ENCODE data around the gene B3GALNT1. TPM values are rescaled to one million over a fixed set of nuclear protein-coding genes. Genes with fewer than 3 reads are reported as not detected.
A peak's percentile ranks its signal among the peaks of the same experiment; 100 is the strongest.

B3GALNT1 gene
- total RNA-seq: 10 to 100 TPM; 13.2 to 14.0 TPM

- H3K27me3 ChIP-seq (replicated peaks; ENCODE audit: insufficient read depth): no peaks in the 10 kb centered on the region
- peak within 1 kb of the TSS; percentile 44 to 52 for H3K4me3 ChIP-seq
- H3K9me3 ChIP-seq: no peaks in the 10 kb centered on the region
- under 1% methylated on average over 87 of the region's 97 CpGs for WGBS
- peak within 1 kb of the TSS; percentile 73 to 74 for H3K27ac ChIP-seq
- intact Hi-C loops (cut with DNase I): no loop called here
- peak; percentile 14 for DNase-seq (ENCODE audit: low spot score)
- H3K4me1 ChIP-seq (replicated peaks): no peaks in the 10 kb centered on the region
- no peaks in the 10 kb centered on the region for H3K36me3 ChIP-seq
- no peak for TF ChIP-seq POLR2A (IDR thresholded peaks at IDR 0.05)
- TF ChIP-seq POLR2AphosphoS5 (IDR thresholded peaks at IDR 0.05): peak; percentile 29
These were observed at the start of gene B3GALNT1 for GRCh38 chr3:161104561-161105551. TSS of gene B3GALNT1 (minus strand) at chr3:161105349. CDS start at chr3:161086754, 18,595 bp downstream.

- H3K36me3 ChIP-seq: no peaks in the 10 kb centered on the region
- no peaks in the 10 kb centered on the region for H3K9me3 ChIP-seq
- DNase-seq (ENCODE audit: low spot score): no peak
- no peak overlapping the region for H3K27ac ChIP-seq
- intact Hi-C loops (cut with DNase I): no loop called here
- WGBS: 63% methylated on average over 3 of the region's 3 CpGs
- H3K27me3 ChIP-seq (replicated peaks; ENCODE audit: insufficient read depth): no peaks in the 10 kb centered on the region
- TF ChIP-seq CTCF (IDR thresholded peaks at IDR 0.05) (no peak), POLR2A (IDR thresholded peaks at IDR 0.05) (no peak), POLR2AphosphoS5 (IDR thresholded peaks at IDR 0.05) (no peak)
- H3K4me3 ChIP-seq: no peak overlapping the region
- H3K4me1 ChIP-seq (replicated peaks): no peaks in the 10 kb centered on the region
These were observed 48.3 kb upstream of the B3GALNT1 start for GRCh38 chr3:161153480-161153879.

GRCh38 chr3:161150001-161150525 lies 44.9 kb upstream of the B3GALNT1 start:
- H3K36me3 ChIP-seq: no peaks in the 10 kb centered on the region
- H3K4me3 ChIP-seq: no peak overlapping the region
- intact Hi-C loops (cut with DNase I): no loop called here
- no peak overlapping the region for H3K27ac ChIP-seq
- TF ChIP-seq POLR2AphosphoS5 (IDR thresholded peaks at IDR 0.05) (no peak), POLR2A (IDR thresholded peaks at IDR 0.05) (no peak), CTCF (IDR thresholded peaks at IDR 0.05) (no peak)
- no peaks in the 10 kb centered on the region for H3K27me3 ChIP-seq (replicated peaks; ENCODE audit: insufficient read depth)
- H3K4me1 ChIP-seq (replicated peaks): no peaks in the 10 kb centered on the region
- no peaks in the 10 kb centered on the region for H3K9me3 ChIP-seq
- no peak for DNase-seq (ENCODE audit: low spot score)

- Histone ChIP-seq H3K4me3 (no peak overlapping the region), H3K4me1 (replicated peaks) (no peaks in the 10 kb centered on the region), H3K27me3 (replicated peaks; ENCODE audit: insufficient read depth) (no peaks in the 10 kb centered on the region), H3K36me3 (no peaks in the 10 kb centered on the region), H3K9me3 (no peaks in the 10 kb centered on the region), H3K27ac (no peak overlapping the region)
- no peak for DNase-seq (ENCODE audit: low spot score)
- WGBS: 25% methylated on average over 1 of the region's 1 CpG
- intact Hi-C loops (cut with DNase I): no loop called here
- TF ChIP-seq CTCF (IDR thresholded peaks at IDR 0.05): no peak
- TF ChIP-seq POLR2AphosphoS5 (IDR thresholded peaks at IDR 0.05): no peak
- no peak for TF ChIP-seq POLR2A (IDR thresholded peaks at IDR 0.05)
These were observed 44.4 kb upstream of the B3GALNT1 start for GRCh38 chr3:161149529-161149928.

- TF ChIP-seq POLR2AphosphoS5 (IDR thresholded peaks at IDR 0.05): no peak
- TF ChIP-seq POLR2A (IDR thresholded peaks at IDR 0.05): no peak
- no peak for TF ChIP-seq CTCF (IDR thresholded peaks at IDR 0.05)
- no peak overlapping the region for H3K4me3 ChIP-seq
- no peak overlapping the region for H3K27ac ChIP-seq
- H3K27me3 ChIP-seq (replicated peaks; ENCODE audit: insufficient read depth): no peaks in the 10 kb centered on the region
- no peaks in the 10 kb centered on the region for H3K9me3 ChIP-seq
- DNase-seq (ENCODE audit: low spot score): no peak
- no peaks in the 10 kb centered on the region for H3K4me1 ChIP-seq (replicated peaks)
- WGBS: 69% methylated on average over 4 of the region's 4 CpGs
- H3K36me3 ChIP-seq: no peaks in the 10 kb centered on the region
- intact Hi-C loops (cut with DNase I): no loop called here
These were observed 43.8 kb upstream of the B3GALNT1 start for GRCh38 chr3:161148832-161149475.
